Central memory CD4-positive, alpha-beta T cell (primary cell): ENCODE data around the gene SEPTIN2.
"Not testable (repeated sequence)": the region's sequence is repeated elsewhere in the genome, so short reads cannot be mapped to it uniquely, and the experiment has no call there.

Experiments used
- DNase-seq: peaks from one replicate; pipeline ENCODE4 v3.0.0; 2022

Gene SEPTIN2

GRCh38 chr2:241351640-241352031 lies 35.9 kb downstream of the SEPTIN2 start:
- no peak for DNase-seq

- no peak for DNase-seq
These were observed 36.5 kb downstream of the SEPTIN2 start for GRCh38 chr2:241352227-241352626.

- DNase-seq: peak; percentile 57
These were observed 39.2 kb downstream of the SEPTIN2 start for GRCh38 chr2:241354668-241355658.

GRCh38 chr2:241355983-241356870 lies 40.5 kb downstream of the SEPTIN2 start, which contains the start of gene FARP2:
Gene FARP2, plus strand, starts transcription at chr2:241356285. Its CDS starts 16,823 bp downstream, at chr2:241373108.
- peak; percentile 97 for DNase-seq

GRCh38 chr2:241356871-241357260 lies 41.1 kb downstream of the SEPTIN2 start:
- DNase-seq: no peak

- no peak for DNase-seq
These were observed 41.8 kb downstream of the SEPTIN2 start for GRCh38 chr2:241357531-241357930.

- no peak for DNase-seq
These were observed 42.7 kb downstream of the SEPTIN2 start for GRCh38 chr2:241358470-241358869.

- no peak for DNase-seq
These were observed 43.8 kb downstream of the SEPTIN2 start for GRCh38 chr2:241359481-241360045.

GRCh38 chr2:241363426-241363825 lies 47.7 kb downstream of the SEPTIN2 start:
- no peak for DNase-seq

- DNase-seq: no peak
These were observed 49.1 kb downstream of the SEPTIN2 start for GRCh38 chr2:241364781-241365180.

GRCh38 chr2:241366678-241367077 lies 51.0 kb downstream of the SEPTIN2 start:
- no peak for DNase-seq

GRCh38 chr2:241368643-241369042 lies 52.9 kb downstream of the SEPTIN2 start:
- DNase-seq: no peak

- no peak for DNase-seq
These were observed 56.8 kb downstream of the SEPTIN2 start for GRCh38 chr2:241372361-241372992.

- no peak for DNase-seq
These were observed 57.7 kb downstream of the SEPTIN2 start for GRCh38 chr2:241373446-241373845.

GRCh38 chr2:241373906-241374305 lies 58.2 kb downstream of the SEPTIN2 start:
- DNase-seq: not testable (repeated sequence)

GRCh38 chr2:241375300-241375699 lies 59.6 kb downstream of the SEPTIN2 start:
- no peak for DNase-seq

- DNase-seq: no peak
These were observed 61.1 kb downstream of the SEPTIN2 start for GRCh38 chr2:241376808-241377207.

- DNase-seq: no peak
These were observed 63.1 kb downstream of the SEPTIN2 start for GRCh38 chr2:241378816-241379215.

- DNase-seq: no peak
These were observed 64.1 kb downstream of the SEPTIN2 start for GRCh38 chr2:241379481-241380480.

GRCh38 chr2:241381872-241382271 lies 66.1 kb downstream of the SEPTIN2 start:
- no peak for DNase-seq

- DNase-seq: not testable (repeated sequence)
These were observed 69.7 kb downstream of the SEPTIN2 start for GRCh38 chr2:241385450-241385849.
